ENCODE data around the gene SLC12A8. TPM values are rescaled to one million over a fixed set of nuclear protein-coding genes. Genes with fewer than 3 reads are reported as not detected.
A peak's percentile ranks its signal among the peaks of the same experiment; 100 is the strongest.

The SLC12A8 gene
- total and polyA plus RNA-seq, 10 donors, result 0.32 to 2.8 (median 1.3) TPM

DNA sequence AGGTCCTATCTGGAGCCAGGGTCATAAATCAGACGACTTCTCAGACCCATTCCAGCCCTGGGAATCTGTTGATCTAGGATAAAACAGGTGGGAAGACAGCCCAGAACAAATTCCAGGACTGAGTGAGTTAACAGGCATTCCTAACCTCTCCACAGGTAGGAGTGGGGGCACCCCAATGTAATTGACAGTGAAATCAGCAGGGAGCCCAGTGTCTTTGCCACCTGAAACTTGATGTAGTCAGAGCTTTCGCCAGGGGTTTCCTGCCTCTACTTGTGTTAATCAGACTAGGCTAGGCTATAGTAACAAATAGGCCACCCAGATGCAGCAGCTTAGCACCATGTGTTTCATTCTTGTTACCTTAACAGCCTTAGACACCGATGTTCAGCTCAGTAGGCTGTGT is 154.0 kb downstream of the SLC12A8 start:
- TF ChIP-seq, protein P1, sequence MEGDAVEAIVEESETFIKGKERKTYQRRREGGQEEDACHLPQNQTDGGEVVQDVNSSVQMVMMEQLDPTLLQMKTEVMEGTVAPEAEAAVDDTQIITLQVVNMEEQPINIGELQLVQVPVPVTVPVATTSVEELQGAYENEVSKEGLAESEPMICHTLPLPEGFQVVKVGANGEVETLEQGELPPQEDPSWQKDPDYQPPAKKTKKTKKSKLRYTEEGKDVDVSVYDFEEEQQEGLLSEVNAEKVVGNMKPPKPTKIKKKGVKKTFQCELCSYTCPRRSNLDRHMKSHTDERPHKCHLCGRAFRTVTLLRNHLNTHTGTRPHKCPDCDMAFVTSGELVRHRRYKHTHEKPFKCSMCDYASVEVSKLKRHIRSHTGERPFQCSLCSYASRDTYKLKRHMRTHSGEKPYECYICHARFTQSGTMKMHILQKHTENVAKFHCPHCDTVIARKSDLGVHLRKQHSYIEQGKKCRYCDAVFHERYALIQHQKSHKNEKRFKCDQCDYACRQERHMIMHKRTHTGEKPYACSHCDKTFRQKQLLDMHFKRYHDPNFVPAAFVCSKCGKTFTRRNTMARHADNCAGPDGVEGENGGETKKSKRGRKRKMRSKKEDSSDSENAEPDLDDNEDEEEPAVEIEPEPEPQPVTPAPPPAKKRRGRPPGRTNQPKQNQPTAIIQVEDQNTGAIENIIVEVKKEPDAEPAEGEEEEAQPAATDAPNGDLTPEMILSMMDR (IDR thresholded peaks at IDR 0.05 in 8 of 11, conservative IDR thresholded peaks at IDR 0.05 in 3 of 11), result no peak
- TF ChIP-seq POLR2AphosphoS5 (IDR thresholded peaks at IDR 0.05), result no peak
- no peak for TF ChIP-seq POLR2A (IDR thresholded peaks at IDR 0.05)
- intact Hi-C loops (cut with DNase I; ENCODE audit: low total_unique reads), result loop anchor here (10.0 kb wide), 2 partner anchors 56 to 86 kb away; no protein-coding TSS in a partner anchor
- Histone ChIP-seq H3K4me1 (peaks cover 8 to 23% (median 20%) of the 10 kb centered on the region in 6 donors), H3K36me3 (no peaks in the 10 kb centered on the region), H3K27me3 (replicated peaks in 1 of 7) (peaks cover 0 to 4% (median 0%) of the 10 kb centered on the region in 7 donors), H3K4me3 (no peak overlapping the region), H3K9me3 (no peaks in the 10 kb centered on the region), H3K27ac (no peak overlapping the region)
- WGBS, 5 donors, result 86 to 99% (median 95%) methylated on average over 3 of the region's 3 CpGs
- DNase-seq, result no peak

DNA sequence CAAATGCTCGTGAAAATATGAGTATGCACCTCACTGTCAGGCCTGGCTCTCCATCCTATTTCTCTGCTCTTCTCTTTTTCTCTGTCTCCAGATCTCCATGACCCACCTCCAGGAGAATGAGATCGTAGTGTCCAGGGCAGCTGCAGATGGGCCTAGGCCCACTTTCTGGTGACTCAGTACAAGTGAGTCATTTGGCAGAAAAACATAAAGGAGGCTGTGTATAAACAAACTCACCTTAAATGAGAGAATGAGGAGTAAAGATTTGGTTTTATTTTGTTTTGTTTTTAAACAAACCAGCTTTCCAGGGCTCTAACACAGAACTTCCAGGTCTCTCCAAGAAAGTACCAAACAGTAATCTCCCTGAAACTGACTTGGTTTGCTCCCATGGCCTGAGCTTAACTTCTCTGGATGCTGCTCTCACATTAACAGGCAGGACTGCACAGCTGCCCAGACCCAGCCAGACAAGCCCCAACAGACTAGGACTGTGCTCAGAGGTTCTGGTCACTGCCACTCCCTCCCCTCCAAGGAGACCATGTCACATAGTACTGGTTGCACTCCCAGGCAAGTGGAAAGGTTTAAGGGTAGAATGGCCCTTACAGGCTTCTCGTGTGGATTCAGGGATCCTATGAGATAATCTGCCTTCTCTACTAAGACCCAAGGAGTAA is 155.2 kb downstream of the SLC12A8 start:
- Histone ChIP-seq H3K27ac (no peak overlapping the region), H3K27me3 (replicated peaks in 1 of 7) (peaks cover 0 to 4% (median 0%) of the 10 kb centered on the region in 7 donors), H3K36me3 (no peaks in the 10 kb centered on the region), H3K4me3 (no peak overlapping the region), H3K4me1 (peaks cover 20 to 35% (median 32%) of the 10 kb centered on the region in 6 donors), H3K9me3 (no peaks in the 10 kb centered on the region)
- 90 to 97% (median 93%) methylated on average over 3 of the region's 3 CpGs for WGBS, 5 donors
- TF ChIP-seq, protein P1 (IDR thresholded peaks at IDR 0.05 in 8 of 11, conservative IDR thresholded peaks at IDR 0.05 in 3 of 11), result no peak
- TF ChIP-seq POLR2AphosphoS5 (IDR thresholded peaks at IDR 0.05), result no peak
- no peak for TF ChIP-seq POLR2A (IDR thresholded peaks at IDR 0.05)
- intact Hi-C loops (cut with DNase I; ENCODE audit: low total_unique reads), result loop anchor here (10.0 kb wide), 2 partner anchors 57 to 87 kb away; no protein-coding TSS in a partner anchor
- no peak for DNase-seq

DNA sequence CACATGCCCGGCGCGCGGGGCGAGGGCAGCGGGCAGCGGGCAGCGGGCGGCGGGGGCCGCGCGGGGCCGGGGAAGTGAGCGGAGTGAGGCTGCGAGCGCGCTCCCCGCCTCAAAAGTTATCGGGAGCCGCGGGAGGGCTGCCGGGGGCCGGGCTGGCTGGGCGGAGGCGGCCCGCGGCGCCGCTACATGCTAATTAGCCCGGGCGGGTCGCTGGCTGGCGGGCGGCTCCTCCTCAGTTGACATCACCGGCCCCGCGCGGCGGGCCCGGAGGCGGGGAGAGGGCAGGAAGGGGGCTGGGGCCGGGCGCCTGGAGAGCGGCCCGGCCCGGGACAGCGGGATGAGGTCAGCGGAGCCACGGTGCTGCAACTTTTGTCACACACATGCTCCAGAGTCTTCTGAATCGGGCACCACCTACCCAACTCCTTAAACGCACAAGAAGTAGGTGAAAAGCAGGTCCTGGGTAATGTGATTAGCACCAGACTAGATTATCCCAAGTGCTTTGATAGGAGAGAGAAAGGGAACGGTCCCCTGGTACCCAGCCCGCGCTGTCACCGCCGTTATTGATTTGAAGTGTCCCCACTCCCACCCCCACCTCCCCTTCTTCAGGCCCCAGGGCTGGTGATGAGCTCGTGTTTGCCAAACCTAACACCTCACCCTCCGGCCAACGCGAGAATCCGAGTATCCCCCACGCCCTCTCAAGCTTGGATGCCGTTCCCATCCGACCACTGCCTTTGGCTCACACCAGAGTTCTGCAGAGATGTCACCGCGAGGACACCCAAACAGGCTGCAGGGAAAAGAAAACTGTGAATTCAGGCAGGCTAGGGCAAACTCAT is 156.4 kb downstream of the SLC12A8 start, which contains the start of gene HEG1:
Gene HEG1, minus strand, starts transcription at position 85 of the 833 bp plus-strand sequence. CDS start 107 bp downstream, outside the sequence.
- H3K4me3 ChIP-seq, result peak within 1 kb of the TSS; percentile 71 to 90 (median 76)
- intact Hi-C loops (cut with DNase I; ENCODE audit: low total_unique reads), result loop anchor here (10.0 kb wide), 2 partner anchors 59 to 89 kb away; no protein-coding TSS in a partner anchor
- 5 to 14% (median 5%) methylated on average over 30 to 67 of the region's 67 CpGs for WGBS, 5 donors
- no peaks in the 10 kb centered on the region for H3K36me3 ChIP-seq
- DNase-seq, result peak; percentile 96
- H3K9me3 ChIP-seq, result no peaks in the 10 kb centered on the region
- TF ChIP-seq POLR2AphosphoS5 (IDR thresholded peaks at IDR 0.05) (peak; percentile 57 to 82 (median 81)), POLR2A (IDR thresholded peaks at IDR 0.05) (peak in 2 of 3 donors; percentile 22 to 35)
- TF ChIP-seq, protein P1 (IDR thresholded peaks at IDR 0.05 in 8 of 11, conservative IDR thresholded peaks at IDR 0.05 in 3 of 11), result no peak
- peak within 1 kb of the TSS; percentile 64 to 94 (median 90) for H3K27ac ChIP-seq
- peaks cover 32 to 47% (median 44%) of the 10 kb centered on the region in 6 donors for H3K4me1 ChIP-seq
- peaks cover 0 to 4% (median 0%) of the 10 kb centered on the region in 7 donors for H3K27me3 ChIP-seq (replicated peaks in 1 of 7)
